GM19455 (cell line): ENCODE results near the gene RGS12.

Experiments
- ATAC-seq: cut with Tn5 transposase; IDR thresholded peaks from one replicate; pipeline ENCODE4 v1.9.1; 2021; ENCODE audit not compliant: unreplicated experiment

Gene RGS12

DNA sequence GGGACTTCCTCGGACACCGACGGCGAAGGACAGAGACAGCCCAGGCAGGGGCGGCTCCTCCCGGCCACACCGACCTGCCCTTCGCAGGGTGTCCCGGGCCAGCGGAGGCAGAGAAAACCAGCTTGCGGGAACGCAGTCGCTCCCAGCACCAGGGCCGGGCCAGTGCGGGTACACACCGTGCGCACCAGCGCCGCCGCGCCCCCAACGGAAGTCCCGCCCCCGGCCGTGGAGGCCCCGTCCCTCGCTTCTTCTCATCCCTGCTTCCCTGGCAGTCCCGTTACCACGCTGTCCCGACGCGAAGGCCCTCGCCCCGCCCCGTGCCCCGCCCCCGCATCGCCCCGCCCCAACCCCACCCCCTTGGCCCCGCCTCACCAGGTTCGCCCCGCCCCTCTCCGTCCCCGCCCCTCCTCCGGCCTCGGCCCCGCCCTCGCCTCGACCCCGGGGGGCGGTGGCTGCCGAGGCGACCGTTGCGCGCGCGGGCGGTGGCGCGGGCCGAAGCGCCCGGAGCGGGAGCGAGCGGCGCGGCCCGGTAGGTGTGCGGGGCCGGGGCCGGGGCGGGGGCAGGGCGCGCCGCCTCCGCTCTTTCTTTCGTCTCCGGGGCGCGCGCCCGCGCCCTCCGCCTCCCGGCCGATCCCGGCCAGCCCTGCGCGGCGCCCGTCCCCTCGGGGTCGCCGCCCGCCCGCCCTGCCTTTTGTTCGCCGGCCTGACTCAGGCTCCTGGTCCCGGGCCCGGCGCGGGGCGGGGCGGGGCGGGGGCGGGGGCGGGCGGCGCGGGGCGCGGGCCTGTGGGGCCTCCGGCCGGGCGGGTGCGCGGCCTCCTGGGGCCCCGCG, at the start of gene RGS12:
Gene RGS12, plus strand, starts transcription at position 451 of the 830 bp plus-strand sequence. CDS start 23,150 bp downstream, outside the sequence.
- peak; percentile 85 for ATAC-seq

DNA sequence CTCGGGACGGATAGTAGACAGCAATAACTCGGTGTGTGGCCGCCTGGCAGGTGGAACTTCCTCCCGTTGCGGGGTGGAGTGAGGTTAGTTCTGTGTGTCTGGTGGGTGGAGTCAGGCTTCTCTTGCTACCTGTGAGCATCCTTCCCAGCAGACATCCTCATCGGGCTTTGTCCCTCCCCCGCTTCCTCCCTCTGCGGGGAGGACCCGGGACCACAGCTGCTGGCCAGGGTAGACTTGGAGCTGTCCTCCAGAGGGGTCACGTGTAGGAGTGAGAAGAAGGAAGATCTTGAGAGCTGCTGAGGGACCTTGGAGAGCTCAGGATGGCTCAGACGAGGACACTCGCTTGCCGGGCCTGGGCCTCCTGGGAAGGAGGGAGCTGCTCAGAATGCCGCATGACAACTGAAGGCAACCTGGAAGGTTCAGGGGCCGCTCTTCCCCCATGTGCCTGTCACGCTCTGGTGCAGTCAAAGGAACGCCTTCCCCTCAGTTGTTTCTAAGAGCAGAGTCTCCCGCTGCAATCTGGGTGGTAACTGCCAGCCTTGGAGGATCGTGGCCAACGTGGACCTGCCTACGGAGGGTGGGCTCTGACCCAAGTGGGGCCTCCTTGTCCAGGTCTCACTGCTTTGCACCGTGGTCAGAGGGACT, 49.6 kb upstream of the RGS12 start:
- no peak for ATAC-seq

DNA sequence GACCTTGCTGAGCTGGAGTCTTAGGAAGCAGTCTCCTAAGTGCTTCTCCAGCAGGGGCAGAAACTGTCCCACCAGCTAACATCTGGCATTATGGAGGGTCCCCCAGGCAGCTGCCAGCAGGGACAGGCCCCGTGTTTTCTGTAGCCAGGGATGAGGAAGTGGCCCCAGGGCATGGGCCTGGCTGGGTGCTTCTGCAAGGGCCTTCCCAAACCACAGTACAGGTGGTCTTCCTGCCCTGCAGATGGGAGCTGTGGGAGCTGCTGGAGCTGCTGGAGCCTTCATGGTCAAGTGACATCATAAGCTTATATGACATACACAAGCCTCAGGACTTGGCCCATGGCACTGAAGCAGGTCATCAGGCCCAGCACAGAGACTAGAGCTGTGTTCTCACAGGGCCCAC, 48.8 kb upstream of the RGS12 start:
- no peak for ATAC-seq

- no peak for ATAC-seq
Observed at GRCh38 chr4:3244747-3245146, 48.1 kb upstream of the RGS12 start.

DNA sequence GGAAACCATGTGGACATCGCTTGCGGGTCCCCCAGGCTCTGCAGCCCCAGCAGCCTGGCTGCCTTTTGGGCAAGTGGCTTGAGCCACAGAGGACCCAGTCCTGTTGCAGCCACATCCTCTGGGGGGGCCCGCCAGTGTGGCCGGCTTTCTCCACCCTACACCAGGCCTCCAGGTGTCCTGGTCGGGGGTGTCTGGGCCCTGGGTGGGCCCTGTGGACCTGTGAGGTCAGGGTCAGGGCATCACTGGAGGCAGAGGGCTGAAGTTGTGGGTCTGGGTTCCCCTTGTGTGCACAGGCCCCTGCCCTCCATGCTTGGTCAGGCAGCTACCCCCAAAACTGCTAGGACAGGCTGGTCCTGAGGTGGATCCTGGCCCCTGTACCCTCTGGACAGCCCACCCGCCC, 47.1 kb upstream of the RGS12 start:
- no peak for ATAC-seq

DNA sequence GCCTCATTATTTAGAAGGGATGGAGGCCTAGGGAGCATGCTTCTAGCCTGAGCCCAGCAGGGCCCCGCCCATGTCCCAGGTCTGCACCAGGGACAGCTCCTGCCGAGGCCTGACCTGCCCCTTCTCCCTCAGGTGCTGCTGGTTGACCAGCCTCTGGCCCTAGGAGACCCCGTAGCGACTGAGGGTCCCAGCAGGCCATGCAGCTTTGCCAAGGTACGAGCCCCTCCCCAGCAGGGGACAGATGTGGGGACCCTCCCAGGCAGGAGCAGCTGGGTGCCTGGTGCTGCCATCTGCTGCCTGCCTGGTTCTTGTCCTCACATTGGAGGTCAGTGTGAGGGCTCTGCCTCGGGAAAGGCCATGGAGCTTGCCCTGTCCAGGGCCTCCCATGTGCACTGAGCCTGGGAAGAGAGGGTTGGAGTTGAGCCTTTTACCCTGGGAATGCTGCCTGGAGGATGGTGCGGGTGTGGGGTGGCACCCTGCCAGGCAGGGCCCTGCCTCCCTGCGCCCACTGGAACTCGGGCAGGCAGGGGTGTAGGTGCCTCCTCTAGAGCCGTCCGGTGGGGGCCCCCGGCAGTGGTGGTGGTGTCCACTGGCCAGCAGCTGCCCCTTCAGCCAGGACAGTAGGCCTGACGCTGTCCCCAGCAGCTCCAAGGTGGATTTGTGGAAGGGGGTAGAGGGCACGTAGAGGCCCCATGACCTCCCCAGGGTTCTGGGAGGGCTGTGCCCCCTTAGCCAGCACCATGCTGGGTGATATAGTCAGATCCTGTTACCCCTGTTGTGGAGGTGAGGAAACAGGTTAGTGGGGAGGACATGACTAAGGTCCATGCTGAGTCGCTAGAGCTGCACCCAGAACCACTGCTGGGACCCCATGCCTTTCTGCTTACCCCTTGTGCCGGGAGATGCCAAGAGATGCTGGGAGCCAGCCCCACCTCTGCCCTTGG, 46.1 kb upstream of the RGS12 start:
- ATAC-seq = no peak

GRCh38 chr4:3247399-3248177, 45.2 kb upstream of the RGS12 start:
- no peak for ATAC-seq

- no peak for ATAC-seq
Observed at GRCh38 chr4:3248178-3248480, 44.7 kb upstream of the RGS12 start.

DNA sequence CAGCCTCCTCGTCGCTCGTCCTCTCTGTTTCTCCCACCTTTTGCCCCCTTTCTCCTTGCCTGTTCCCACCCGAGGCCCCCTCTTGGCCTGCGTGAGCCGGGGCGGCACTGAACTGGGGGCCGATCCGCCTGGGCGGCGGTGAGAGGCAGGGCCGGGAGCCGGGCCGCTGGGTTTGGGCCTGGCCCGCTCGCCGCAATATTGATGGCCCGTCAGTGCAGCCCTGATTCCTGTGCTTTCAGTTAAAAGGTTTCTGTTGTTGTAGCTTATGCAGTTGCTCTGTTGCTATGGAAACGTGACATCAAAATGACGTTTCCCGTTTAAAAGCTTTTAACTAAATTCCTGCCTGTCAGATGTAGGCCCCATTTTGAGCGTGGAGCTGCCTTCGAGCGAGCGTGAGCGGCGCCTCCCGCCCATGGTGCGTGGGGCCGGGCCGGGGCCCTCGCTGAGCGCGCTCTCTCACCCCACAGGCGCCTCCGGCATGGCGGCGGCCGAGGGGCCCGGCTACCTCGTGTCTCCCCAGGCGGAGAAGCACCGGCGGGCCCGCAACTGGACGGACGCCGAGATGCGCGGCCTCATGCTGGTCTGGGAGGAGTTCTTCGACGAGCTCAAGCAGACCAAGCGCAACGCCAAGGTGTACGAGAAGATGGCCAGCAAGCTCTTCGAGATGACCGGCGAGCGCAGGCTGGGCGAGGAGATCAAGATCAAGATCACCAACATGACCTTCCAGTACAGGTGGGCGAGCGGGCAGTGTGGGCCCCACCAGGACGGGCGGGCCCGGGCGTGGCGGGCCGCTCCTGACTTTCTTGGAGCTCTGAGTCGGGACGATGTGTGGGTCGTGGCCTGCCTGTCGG, 43.8 kb upstream of the RGS12 start, which contains the start of gene MSANTD1:
Gene MSANTD1, plus strand, starts transcription at position 349 of the 851 bp plus-strand sequence. Its CDS starts 64 bp downstream, at position 413.
- ATAC-seq = no peak

DNA sequence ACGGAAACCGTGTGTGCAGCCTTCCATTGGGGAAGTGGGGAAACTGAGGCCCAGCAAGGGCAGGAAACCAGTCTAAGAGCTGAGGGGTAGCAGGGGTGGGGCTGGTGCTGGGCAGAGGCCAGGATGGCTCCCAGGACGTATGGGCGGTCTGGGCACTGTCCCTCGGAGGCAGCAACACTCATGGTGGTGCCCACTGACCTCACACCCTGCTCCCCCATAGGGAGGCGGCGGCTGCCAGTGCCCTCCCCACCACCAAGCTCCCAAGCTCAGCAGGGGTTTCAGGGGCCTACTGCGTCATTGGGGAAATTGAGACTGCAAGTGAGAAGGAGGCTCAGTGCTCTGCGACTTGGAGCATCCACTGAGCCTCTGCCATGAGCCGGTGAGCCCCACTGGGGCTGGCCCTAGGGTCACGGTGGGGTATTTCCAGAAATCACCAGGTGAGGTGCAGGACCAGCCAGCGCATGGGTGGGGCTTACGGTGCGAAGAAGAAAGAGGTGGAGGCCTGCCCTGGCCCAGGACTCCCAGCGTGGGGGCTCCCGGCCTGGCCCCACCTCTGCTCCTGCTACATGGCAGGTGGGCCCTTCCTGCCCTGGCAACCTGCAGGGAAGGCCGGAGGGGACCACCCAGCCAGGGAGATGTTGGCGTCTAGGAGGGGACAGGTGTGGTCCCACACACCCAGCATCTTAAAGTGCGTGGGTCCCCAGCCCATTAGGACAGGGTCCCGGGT, 42.9 kb upstream of the RGS12 start:
- ATAC-seq = no peak

- no peak for ATAC-seq
Observed at GRCh38 chr4:3250438-3250955, 42.3 kb upstream of the RGS12 start.

DNA sequence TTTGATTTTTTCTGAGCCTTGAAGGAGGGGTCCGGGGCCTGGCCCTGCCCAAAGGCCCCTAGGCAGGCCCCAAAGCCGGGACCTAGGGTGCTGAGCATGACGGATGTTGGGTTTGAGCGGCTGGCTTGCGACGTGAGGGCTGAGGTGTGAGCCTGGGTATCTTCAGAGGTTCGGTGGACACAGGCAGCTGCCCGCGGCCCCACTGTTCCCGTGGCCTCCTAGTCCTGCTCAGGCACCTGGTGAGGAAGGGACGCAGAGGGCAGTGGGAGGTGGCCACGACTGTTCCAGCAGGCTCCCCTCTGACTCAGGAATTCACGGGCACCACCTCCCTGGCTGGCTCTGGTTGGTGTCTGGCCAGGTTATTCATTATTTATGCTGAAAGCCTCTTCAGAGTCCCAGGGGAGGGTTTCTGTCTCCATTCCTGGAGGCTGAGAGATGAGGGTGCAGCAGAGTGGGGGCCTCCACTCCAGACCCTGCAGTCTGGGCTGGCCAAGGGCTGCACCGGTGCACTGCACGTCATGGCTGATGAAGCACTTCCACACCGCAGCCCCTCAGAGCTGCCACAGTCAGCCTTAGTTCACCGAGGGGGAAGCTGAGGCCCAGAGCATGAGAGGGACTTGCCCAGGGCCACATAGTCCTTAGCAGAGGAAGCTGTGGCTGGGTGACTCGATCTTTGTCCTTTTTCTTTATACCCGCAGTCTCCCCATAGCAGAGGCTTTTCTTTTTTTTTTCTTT, 41.7 kb upstream of the RGS12 start:
- ATAC-seq = no peak

GRCh38 chr4:3251691-3252479, 40.9 kb upstream of the RGS12 start:
- ATAC-seq = no peak

DNA sequence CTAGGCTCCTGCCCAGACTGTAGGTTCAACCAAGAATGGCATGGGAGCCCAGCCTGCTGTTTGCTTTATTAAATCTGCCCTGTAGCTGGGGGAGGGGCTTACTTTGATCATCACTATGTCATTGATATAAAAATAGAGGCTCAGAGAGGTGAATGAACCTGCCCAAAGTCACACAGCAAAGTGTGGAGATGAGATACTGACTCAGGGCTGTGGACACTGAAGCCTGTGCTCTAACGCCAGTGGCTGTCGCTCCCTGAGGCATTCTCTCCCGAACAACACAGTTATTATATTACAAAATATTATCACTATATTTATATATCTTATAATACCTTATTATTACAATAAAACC, 40.4 kb upstream of the RGS12 start:
- ATAC-seq = no peak

DNA sequence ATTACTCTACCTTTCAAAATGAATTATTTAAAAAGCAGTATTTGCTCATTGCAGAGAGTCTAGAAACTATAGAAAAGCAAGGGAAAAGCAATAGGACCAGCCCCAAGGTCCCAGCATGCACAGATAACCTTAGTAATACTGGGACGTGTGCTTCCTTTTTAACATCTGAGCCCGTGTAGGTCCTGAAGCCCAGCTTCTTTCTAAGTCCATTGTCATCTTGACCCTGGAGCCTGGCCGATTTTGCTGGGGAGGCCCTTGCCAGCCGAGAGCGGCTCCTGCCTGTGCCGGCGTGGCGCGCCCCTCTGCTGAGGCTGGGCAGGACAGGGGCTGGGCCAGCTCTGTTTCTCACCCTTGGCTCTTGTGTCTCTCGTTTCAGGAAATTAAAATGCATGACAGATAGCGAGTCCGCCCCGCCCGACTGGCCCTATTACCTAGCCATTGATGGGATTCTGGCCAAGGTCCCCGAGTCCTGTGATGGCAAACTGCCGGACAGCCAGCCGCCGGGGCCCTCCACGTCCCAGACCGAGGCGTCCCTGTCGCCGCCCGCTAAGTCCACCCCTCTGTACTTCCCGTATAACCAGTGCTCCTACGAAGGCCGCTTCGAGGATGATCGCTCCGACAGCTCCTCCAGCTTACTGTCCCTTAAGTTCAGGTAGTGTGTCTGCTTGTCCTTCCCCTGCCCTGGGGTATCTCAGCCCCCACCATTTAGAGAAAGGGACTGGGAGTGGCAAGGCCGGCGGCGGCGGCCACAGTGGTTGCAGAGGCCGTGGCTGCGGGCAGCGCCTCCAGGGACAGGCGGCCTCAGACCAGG, 39.8 kb upstream of the RGS12 start:
- no peak for ATAC-seq

DNA sequence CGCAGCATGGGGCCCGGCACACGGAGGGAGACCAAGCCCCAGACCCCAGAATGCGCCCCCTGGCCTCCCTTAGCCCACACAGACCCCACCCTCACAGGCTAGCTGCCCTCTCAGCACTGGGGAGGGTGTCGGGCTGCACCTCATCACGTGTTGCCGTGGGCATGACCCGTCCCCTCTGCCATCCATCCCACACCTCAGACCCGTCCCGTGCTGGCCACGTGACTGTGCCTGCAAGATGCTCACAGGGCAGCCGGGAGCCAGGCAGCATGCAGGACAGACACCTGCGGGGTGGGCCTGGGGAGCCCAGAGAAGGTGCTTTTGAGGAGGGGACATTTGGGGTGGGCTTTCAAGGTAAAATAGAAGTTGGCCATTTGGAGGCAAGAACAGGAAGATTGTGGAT, 39.0 kb upstream of the RGS12 start:
- no peak for ATAC-seq
